ENCODE data around the gene SCAPER. TPM values are rescaled to one million over a fixed set of nuclear protein-coding genes. Genes with fewer than 3 reads are reported as not detected.

SCAPER gene
- total and polyA plus RNA-seq, 10 of the 15 experiments (the other 5 are each of a cell fraction or from before 2014, with no cell fraction given), result 1.0 to 7.7 (median 3.9) TPM

DNA sequence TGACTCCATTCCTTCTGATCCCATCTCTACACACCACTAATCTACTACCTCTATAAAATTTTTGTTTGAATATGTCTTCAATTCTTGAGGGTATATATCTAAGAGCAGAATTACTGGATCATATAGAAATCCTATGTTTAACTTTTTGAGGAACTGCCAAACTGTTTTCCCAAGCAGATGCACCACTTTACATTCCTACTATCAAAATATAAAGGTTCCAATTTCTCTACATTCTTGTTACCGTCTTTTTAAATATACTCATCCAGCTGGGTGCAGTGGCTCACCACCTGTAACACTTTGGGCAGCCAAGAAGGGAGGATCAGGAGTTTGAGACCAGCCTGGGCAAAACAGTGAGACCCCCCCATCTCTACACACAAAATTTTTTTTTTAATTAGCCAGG is 268.0 kb downstream of the SCAPER start:
- H3K4me2 ChIP-seq (ENCODE audit: control insufficient read depth, insufficient read depth), result no peak overlapping the region
- TF ChIP-seq CBFB (IDR thresholded peaks at IDR 0.05; ENCODE audit: low read depth) (no peak), CREB1 (IDR thresholded peaks at IDR 0.05; ENCODE audit: low read depth) (no peak), NR2F1 (conservative IDR thresholded peaks at IDR 0.05) (no peak), YBX1 (IDR thresholded peaks at IDR 0.05) (no peak), CBX5 (IDR thresholded peaks at IDR 0.05; ENCODE audit: low read depth) (no peak), RELA (IDR thresholded peaks at IDR 0.05; ENCODE audit: borderline replicate concordance, partially characterized antibody) (no peak), MTA2 (IDR thresholded peaks at IDR 0.05; ENCODE audit: low read depth) (no peak), MTA3 (IDR thresholded peaks at IDR 0.05; ENCODE audit: borderline replicate concordance, low read length) (no peak), POLR2AphosphoS5 (IDR thresholded peaks at IDR 0.05; ENCODE audit: low read length) (no peak), CHD1 (IDR thresholded peaks at IDR 0.05; ENCODE audit: low read depth, low read length) (no peak)
- TF ChIP-seq, protein P1, sequence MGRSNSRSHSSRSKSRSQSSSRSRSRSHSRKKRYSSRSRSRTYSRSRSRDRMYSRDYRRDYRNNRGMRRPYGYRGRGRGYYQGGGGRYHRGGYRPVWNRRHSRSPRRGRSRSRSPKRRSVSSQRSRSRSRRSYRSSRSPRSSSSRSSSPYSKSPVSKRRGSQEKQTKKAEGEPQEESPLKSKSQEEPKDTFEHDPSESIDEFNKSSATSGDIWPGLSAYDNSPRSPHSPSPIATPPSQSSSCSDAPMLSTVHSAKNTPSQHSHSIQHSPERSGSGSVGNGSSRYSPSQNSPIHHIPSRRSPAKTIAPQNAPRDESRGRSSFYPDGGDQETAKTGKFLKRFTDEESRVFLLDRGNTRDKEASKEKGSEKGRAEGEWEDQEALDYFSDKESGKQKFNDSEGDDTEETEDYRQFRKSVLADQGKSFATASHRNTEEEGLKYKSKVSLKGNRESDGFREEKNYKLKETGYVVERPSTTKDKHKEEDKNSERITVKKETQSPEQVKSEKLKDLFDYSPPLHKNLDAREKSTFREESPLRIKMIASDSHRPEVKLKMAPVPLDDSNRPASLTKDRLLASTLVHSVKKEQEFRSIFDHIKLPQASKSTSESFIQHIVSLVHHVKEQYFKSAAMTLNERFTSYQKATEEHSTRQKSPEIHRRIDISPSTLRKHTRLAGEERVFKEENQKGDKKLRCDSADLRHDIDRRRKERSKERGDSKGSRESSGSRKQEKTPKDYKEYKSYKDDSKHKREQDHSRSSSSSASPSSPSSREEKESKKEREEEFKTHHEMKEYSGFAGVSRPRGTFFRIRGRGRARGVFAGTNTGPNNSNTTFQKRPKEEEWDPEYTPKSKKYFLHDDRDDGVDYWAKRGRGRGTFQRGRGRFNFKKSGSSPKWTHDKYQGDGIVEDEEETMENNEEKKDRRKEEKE (IDR thresholded peaks at IDR 0.05), result no peak
- no peak for FAIRE-seq
- H3K9ac ChIP-seq (ENCODE audit: control insufficient read depth, insufficient read depth, low read length), result no peak overlapping the region
- no peak for DNase-seq (ENCODE audit: low read depth, low spot score)
- ChIA-PET RAD21 (ENCODE audit: unreplicated experiment) (no interaction called here), SMC1A (ENCODE audit: uncharacterized antibody, unreplicated experiment) (no interaction called here), CTCF (no interaction called here), POLR2A (no interaction called here)
- no peak overlapping the region for H2AFZ ChIP-seq (ENCODE audit: control insufficient read depth, low read depth, low read length)
- H3K36me3 ChIP-seq (ENCODE audit: control insufficient read depth in 2 of 2, insufficient read depth in 2 of 2, low read length in 1 of 2), result no peaks in the 10 kb centered on the region
- in situ Hi-C loops (cut with MboI), result no loop called here
- WGBS (ENCODE audit: insufficient coverage, insufficient replicate concordance, low lambda C conversion rate, missing lambda C conversion rate), result 100% methylated on average over 1 of the region's 1 CpG
- H3K79me2 ChIP-seq (ENCODE audit: control insufficient read depth, insufficient read depth, low read length), result no peaks in the 10 kb centered on the region
- no peak overlapping the region for H3K27ac ChIP-seq (ENCODE audit: control insufficient read depth, insufficient read depth)
- no peaks in the 10 kb centered on the region for H3K27me3 ChIP-seq (replicated peaks in 1 of 2; ENCODE audit: control insufficient read depth in 2 of 2, insufficient read depth in 2 of 2, low read length in 1 of 2)
- no peak overlapping the region for H3K4me3 ChIP-seq
- intact Hi-C loops (cut with micrococcal nuclease; ENCODE audit: unreplicated experiment), result no loop called here
- H4K20me1 ChIP-seq (ENCODE audit: control insufficient read depth, insufficient read depth), result no peaks in the 10 kb centered on the region
- no TSS peak for BruUV-seq (replicated peaks)
- no peak for ATAC-seq
- H3K9me3 ChIP-seq (replicated peaks; ENCODE audit: control insufficient read depth, insufficient read depth, low read length), result peaks cover 3% of the 10 kb centered on the region; the same call in 2 of the 3 replicates
- H3K4me1 ChIP-seq (ENCODE audit: control insufficient read depth, insufficient read depth, low read length), result no peaks in the 10 kb centered on the region

Measured in GM12878 (cell line).